ENCODE results near the gene RBBP5.

The RBBP5 gene

DNA sequence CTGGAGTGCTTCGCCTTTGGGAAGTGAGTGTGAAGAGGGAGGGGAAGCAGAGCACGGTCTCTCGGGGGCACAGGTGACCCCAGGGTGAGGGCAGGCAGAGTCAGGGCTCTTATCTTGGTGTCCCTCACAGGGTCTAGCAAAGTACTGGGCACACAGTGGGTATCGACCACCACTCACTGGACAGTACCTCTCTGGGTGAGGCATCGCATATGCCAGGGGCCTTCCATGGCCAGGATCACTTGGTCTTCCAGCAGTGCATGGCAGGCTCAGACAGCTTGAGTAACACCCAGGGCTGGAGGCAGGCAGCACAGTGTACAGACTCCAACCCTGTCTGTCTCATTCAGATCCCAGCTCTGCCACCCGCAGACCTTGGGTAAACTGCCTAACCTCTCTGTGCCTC, 62.1 kb downstream of the RBBP5 start:
- Histone ChIP-seq H3K9me2 (ENCODE audit: low read depth, low read length) (no peaks in the 10 kb centered on the region), H3K27me3 (ENCODE audit: insufficient read depth, low read length) (peaks cover 7% of the 10 kb centered on the region; the same call in 1 of the 2 replicates), H2AFZ (ENCODE audit: low read length) (no peak overlapping the region), H3K4me2 (ENCODE audit: low read length) (no peak overlapping the region), H3F3A (ENCODE audit: insufficient read depth, low read length) (no peaks in the 10 kb centered on the region), H3K9ac (ENCODE audit: low read length) (no peak overlapping the region), H3K79me2 (ENCODE audit: insufficient read depth, low read length) (no peaks in the 10 kb centered on the region), H4K20me1 (ENCODE audit: insufficient read depth, low read length) (no peaks in the 10 kb centered on the region), H3K4me3 (ENCODE audit: low read depth, low read length, poor library complexity, severe bottlenecking) (no peak overlapping the region), H3K36me3 (ENCODE audit: insufficient read depth, low read length) (no peaks in the 10 kb centered on the region), H3K4me1 (ENCODE audit: insufficient read depth, low read length, severe bottlenecking) (no peaks in the 10 kb centered on the region), H3K9me3 (ENCODE audit: low read length) (no peaks in the 10 kb centered on the region), H3K27ac (ENCODE audit: low read depth, low read length, poor library complexity, severe bottlenecking) (no peak overlapping the region)
- TF ChIP-seq EZH2 (IDR thresholded peaks at IDR 0.05; ENCODE audit: borderline replicate concordance, low read length) (no peak), CTCF (IDR thresholded peaks at IDR 0.05; ENCODE audit: low read length) (no peak)

- Histone ChIP-seq H3K4me1 (ENCODE audit: insufficient read depth, low read length, severe bottlenecking) (no peaks in the 10 kb centered on the region), H3K27ac (ENCODE audit: low read depth, low read length, poor library complexity, severe bottlenecking) (no peak overlapping the region), H3K9me2 (ENCODE audit: low read depth, low read length) (no peaks in the 10 kb centered on the region), H3K36me3 (ENCODE audit: insufficient read depth, low read length) (no peaks in the 10 kb centered on the region), H3K9ac (ENCODE audit: low read length) (no peak overlapping the region), H3K4me3 (ENCODE audit: low read depth, low read length, poor library complexity, severe bottlenecking) (no peak overlapping the region), H3K4me2 (ENCODE audit: low read length) (no peak overlapping the region), H4K20me1 (ENCODE audit: insufficient read depth, low read length) (no peaks in the 10 kb centered on the region), H3K9me3 (ENCODE audit: low read length) (no peaks in the 10 kb centered on the region), H2AFZ (ENCODE audit: low read length) (no peak overlapping the region), H3K27me3 (ENCODE audit: insufficient read depth, low read length) (peaks cover 7% of the 10 kb centered on the region; the same call in 1 of the 2 replicates), H3F3A (ENCODE audit: insufficient read depth, low read length) (no peaks in the 10 kb centered on the region), H3K79me2 (ENCODE audit: insufficient read depth, low read length) (no peaks in the 10 kb centered on the region)
- no peak for TF ChIP-seq CTCF (IDR thresholded peaks at IDR 0.05; ENCODE audit: low read length)
- TF ChIP-seq EZH2 (IDR thresholded peaks at IDR 0.05; ENCODE audit: borderline replicate concordance, low read length): no peak
Observed at GRCh38 chr1:205058853-205059252, 62.9 kb downstream of the RBBP5 start.

DNA sequence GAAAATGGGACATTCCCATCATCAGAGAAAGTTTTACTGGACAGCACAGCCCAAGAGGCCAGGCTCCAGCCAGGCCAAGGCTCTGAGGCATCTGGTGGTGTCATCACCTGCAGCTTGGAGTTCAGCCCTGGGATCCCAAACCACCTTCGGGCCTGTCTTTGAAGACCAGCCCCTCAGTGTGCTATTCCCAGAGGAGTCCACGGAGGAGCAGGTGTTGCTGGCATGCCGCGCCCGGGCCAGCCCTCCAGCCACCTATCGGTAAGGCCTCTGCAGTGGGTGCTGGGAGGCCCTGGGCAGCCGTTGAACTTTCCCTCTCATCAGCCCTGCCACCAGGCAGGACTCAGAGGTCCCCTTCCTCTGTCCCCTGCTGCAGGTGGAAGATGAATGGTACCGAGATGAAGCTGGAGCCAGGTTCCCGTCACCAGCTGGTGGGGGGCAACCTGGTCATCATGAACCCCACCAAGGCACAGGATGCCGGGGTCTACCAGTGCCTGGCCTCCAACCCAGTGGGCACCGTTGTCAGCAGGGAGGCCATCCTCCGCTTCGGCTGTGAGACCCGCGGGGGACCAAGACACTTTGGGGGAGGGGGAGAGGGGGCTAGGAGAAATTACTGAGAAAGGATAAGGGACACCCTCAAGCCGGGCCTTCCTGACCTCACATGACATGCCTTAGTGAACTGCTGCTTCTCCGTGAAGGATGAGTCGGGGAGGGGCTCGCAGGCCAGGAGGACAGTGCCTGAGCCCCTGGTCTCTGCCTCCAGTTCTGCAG, 63.8 kb downstream of the RBBP5 start:
- Histone ChIP-seq H3K4me1 (ENCODE audit: insufficient read depth, low read length, severe bottlenecking) (no peaks in the 10 kb centered on the region), H3F3A (ENCODE audit: insufficient read depth, low read length) (no peaks in the 10 kb centered on the region), H3K9ac (ENCODE audit: low read length) (no peak overlapping the region), H3K27ac (ENCODE audit: low read depth, low read length, poor library complexity, severe bottlenecking) (no peak overlapping the region), H4K20me1 (ENCODE audit: insufficient read depth, low read length) (no peaks in the 10 kb centered on the region), H3K36me3 (ENCODE audit: insufficient read depth, low read length) (no peaks in the 10 kb centered on the region), H3K4me2 (ENCODE audit: low read length) (no peak overlapping the region), H3K79me2 (ENCODE audit: insufficient read depth, low read length) (no peaks in the 10 kb centered on the region), H3K9me3 (ENCODE audit: low read length) (no peaks in the 10 kb centered on the region), H3K4me3 (ENCODE audit: low read depth, low read length, poor library complexity, severe bottlenecking) (no peak overlapping the region), H3K27me3 (ENCODE audit: insufficient read depth, low read length) (peaks cover 7% of the 10 kb centered on the region; the same call in 1 of the 2 replicates), H2AFZ (ENCODE audit: low read length) (no peak overlapping the region), H3K9me2 (ENCODE audit: low read depth, low read length) (no peaks in the 10 kb centered on the region)
- TF ChIP-seq EZH2 (IDR thresholded peaks at IDR 0.05; ENCODE audit: borderline replicate concordance, low read length): no peak
- no peak for TF ChIP-seq CTCF (IDR thresholded peaks at IDR 0.05; ENCODE audit: low read length)

Data from OCI-LY1 (cell line).